Hepatocyte (in vitro differentiated cells): ENCODE data around the gene SMARCB1. TPM values are rescaled to one million over a fixed set of nuclear protein-coding genes. Genes with fewer than 3 reads are reported as not detected.

Experiments
- DNase-seq: peaks from one replicate; pipeline ENCODE4 v3.0.0-alpha.2; 2016; ENCODE audit warnings: low spot score
- H2AFZ ChIP-seq: fragments of 200-600 bp; sonication (generic); 2 replicates; pipeline ENCODE4 v1.6.0; 2016; ENCODE audit warnings: antibody characterized with exemption, mild to moderate bottlenecking
- H3K27ac ChIP-seq: fragments of 200-600 bp; sonication (generic); 2 replicates; pipeline ENCODE4 v1.5.1; 2016; ENCODE audit warnings: mild to moderate bottlenecking
- H3K27me3 ChIP-seq: fragments of 200-600 bp; sonication (generic); 2 replicates; pipeline ENCODE4 v1.6.1; 2016
- H3K36me3 ChIP-seq: fragments of 200-600 bp; sonication (generic); replicated peaks from 2 replicates; pipeline ENCODE4 v1.5.1; 2016; ENCODE audit warnings: low read depth; ENCODE audit not compliant: insufficient read depth
- H3K4me1 ChIP-seq: fragments of 200-600 bp; sonication (generic); 2 replicates; pipeline ENCODE4 v1.5.1; 2016; ENCODE audit warnings: mild to moderate bottlenecking, moderate library complexity; ENCODE audit not compliant: insufficient read depth
- H3K4me2 ChIP-seq: fragments of 200-600 bp; sonication (generic); 2 replicates; pipeline ENCODE4 v1.6.0; 2016
- H3K4me3 ChIP-seq: fragments of 200-600 bp; sonication (generic); 2 replicates; pipeline ENCODE4 v1.5.1; 2016; ENCODE audit warnings: mild to moderate bottlenecking
- H3K79me2 ChIP-seq: fragments of 200-600 bp; sonication (generic); 2 replicates; pipeline ENCODE4 v1.6.0; 2017; ENCODE audit warnings: mild to moderate bottlenecking
- H3K9me2 ChIP-seq: fragments of 200-600 bp; sonication (generic); replicated peaks from 2 replicates; pipeline ENCODE4 v1.6.0; 2017; ENCODE audit warnings: mild to moderate bottlenecking; ENCODE audit not compliant: insufficient read depth
- H3K9me3 ChIP-seq: fragments of 200-600 bp; sonication (generic); 2 replicates; pipeline ENCODE4 v1.5.1; 2016; ENCODE audit warnings: low read depth, mild to moderate bottlenecking
- H4K20me1 ChIP-seq: fragments of 200-600 bp; sonication (generic); 2 replicates; pipeline ENCODE4 v1.6.0; 2016; ENCODE audit warnings: mild to moderate bottlenecking; ENCODE audit not compliant: insufficient read depth, poor library complexity, severe bottlenecking
- CTCF ChIP-seq: fragments of 200-600 bp; sonication (generic); IDR thresholded peaks from 2 replicates; pipeline ENCODE4 v1.5.1; 2016; ENCODE audit warnings: antibody characterized with exemption, mild to moderate bottlenecking; ENCODE audit not compliant: poor library complexity
- EZH2 ChIP-seq: fragments of 200-600 bp; sonication (generic); IDR thresholded peaks from 2 replicates; pipeline ENCODE4 v1.6.1; 2016; ENCODE audit warnings: antibody characterized with exemption, mild to moderate bottlenecking, borderline replicate concordance
- EZH2phosphoT487 ChIP-seq: fragments of 200-600 bp; sonication (generic); IDR thresholded peaks from one replicate; pipeline ENCODE4 v1.6.1; 2018; ENCODE audit warnings: antibody characterized with exemption, mild to moderate bottlenecking, low read depth, moderate library complexity; ENCODE audit not compliant: unreplicated experiment, severe bottlenecking
- WGBS: methylation state at CpG from one replicate; pipeline ENCODE4 v1.1.6; 2016; ENCODE audit warnings: low lambda C conversion rate; ENCODE audit errors: missing lambda C conversion rate; 5-methylcytosine and 5-hydroxymethylcytosine counted together
- polyA plus RNA-seq: library from polyadenylated mRNA; unstranded; fragments of >200 nt; fragmentation: Nextera tagmentation; extraction: Ambion mirVana; gene quantifications from 2 replicates; pipeline ENCODE4 v1.2.1, GENCODE V29; 2016
- total RNA-seq: library from RNA; depleted of rRNA; stranded (reverse); fragments of >200 nt; gene quantifications from 2 replicates; pipeline ENCODE4 v1.2.3, GENCODE V29; 2014

SMARCB1 gene
- total and polyA plus RNA-seq, 2 experiments from 2014 or later: 84.3 to 120 TPM

- no peak overlapping the region for H3K4me2 ChIP-seq
- no peak overlapping the region for H3K27ac ChIP-seq
- H4K20me1 ChIP-seq: peaks cover 3% of the 10 kb centered on the region
- H3K9me3 ChIP-seq: no peaks in the 10 kb centered on the region
- no peaks in the 10 kb centered on the region for H3K9me2 ChIP-seq
- H3K4me3 ChIP-seq: no peak overlapping the region
- DNase-seq: no peak
- H3K36me3 ChIP-seq: no peaks in the 10 kb centered on the region
- no peaks in the 10 kb centered on the region for H3K4me1 ChIP-seq
- TF ChIP-seq EZH2 (no peak), CTCF (no peak), EZH2phosphoT487 (no peak)
- 97% methylated on average over 8 of the region's 8 CpGs for WGBS
- peaks cover 14% of the 10 kb centered on the region for H3K79me2 ChIP-seq
- no peaks in the 10 kb centered on the region for H3K27me3 ChIP-seq
- no peak overlapping the region for H2AFZ ChIP-seq
Measured at GRCh38 chr22:23831261-23831660, 44.5 kb downstream of the SMARCB1 start.

GRCh38 chr22:23831781-23832180, 45.0 kb downstream of the SMARCB1 start:
- Histone ChIP-seq H3K36me3 (no peaks in the 10 kb centered on the region), H4K20me1 (peaks cover 3% of the 10 kb centered on the region), H3K27ac (no peak overlapping the region), H3K4me1 (no peaks in the 10 kb centered on the region), H3K4me3 (no peak overlapping the region), H3K27me3 (no peaks in the 10 kb centered on the region), H3K9me2 (no peaks in the 10 kb centered on the region), H3K4me2 (no peak overlapping the region), H3K9me3 (no peaks in the 10 kb centered on the region), H2AFZ (no peak overlapping the region), H3K79me2 (peaks cover 14% of the 10 kb centered on the region)
- no peak for TF ChIP-seq EZH2
- TF ChIP-seq EZH2phosphoT487: no peak
- TF ChIP-seq CTCF: no peak
- 91% methylated on average over 10 of the region's 10 CpGs for WGBS
- no peak for DNase-seq

GRCh38 chr22:23832226-23833016, 45.7 kb downstream of the SMARCB1 start:
- H3K27me3 ChIP-seq: no peaks in the 10 kb centered on the region
- TF ChIP-seq CTCF: no peak
- TF ChIP-seq EZH2: no peak
- no peak for TF ChIP-seq EZH2phosphoT487
- WGBS: 81% methylated on average over 11 of the region's 11 CpGs
- DNase-seq: no peak
- H3K9me2 ChIP-seq: no peaks in the 10 kb centered on the region
- H3K27ac ChIP-seq: no peak overlapping the region
- H3K79me2 ChIP-seq: peaks cover 14% of the 10 kb centered on the region
- H3K4me3 ChIP-seq: no peak overlapping the region
- no peaks in the 10 kb centered on the region for H3K9me3 ChIP-seq
- no peak overlapping the region for H2AFZ ChIP-seq
- no peak overlapping the region for H3K4me2 ChIP-seq
- H3K36me3 ChIP-seq: no peaks in the 10 kb centered on the region
- H4K20me1 ChIP-seq: peaks cover 3% of the 10 kb centered on the region
- no peaks in the 10 kb centered on the region for H3K4me1 ChIP-seq
